ENCODE measurements around the gene GLRA1.
"Not testable (repeated sequence)": the region's sequence is repeated elsewhere in the genome, so short reads cannot be mapped to it uniquely, and the experiment has no call there.

The GLRA1 gene

DNA sequence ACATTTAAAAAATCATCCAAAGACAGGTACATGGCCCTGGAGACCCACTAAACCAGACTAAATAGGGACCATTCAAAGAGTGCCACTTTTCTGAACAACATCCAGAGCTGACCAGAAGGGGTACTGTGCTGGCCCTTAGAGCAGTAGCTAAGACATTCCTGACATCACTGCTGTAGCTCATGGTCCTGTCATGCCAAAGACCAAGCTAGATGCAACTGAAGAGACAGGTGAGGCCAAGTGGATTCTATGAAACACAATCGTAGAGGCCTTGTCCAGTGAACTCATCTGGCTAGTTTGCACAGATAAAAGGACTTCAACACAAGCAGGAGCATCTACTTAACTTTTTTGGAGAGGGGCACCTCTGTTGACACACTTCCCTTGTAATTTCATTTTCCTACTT, 109.6 kb downstream of the GLRA1 start:
- DNase-seq (ENCODE audit: low spot score): no peak

DNA sequence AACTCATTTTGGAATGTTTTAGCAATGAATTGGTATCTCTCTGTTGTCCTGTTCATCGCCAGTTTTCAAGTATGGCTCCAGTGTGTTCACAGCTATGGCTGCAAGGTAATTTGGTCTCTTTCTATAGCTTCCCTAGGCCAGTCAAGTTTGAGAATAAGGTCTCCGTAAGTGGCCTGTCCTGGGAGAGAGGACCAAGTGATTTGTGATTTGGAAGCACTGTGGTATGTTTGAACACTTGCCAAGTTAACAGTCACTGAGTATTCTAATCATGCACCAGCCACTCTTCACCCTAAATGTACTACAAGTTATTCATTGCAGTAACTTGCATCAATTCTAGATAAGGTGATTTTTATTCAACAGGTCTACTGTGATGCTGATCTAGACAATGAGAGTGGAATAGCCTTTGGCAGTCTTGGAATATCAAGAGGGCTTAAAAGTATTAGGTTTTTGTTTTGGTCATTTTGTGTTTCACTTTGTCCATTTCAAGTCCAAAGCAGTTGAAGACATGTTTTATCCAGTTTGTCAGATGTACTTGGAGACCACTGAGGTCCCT, 111.8 kb downstream of the GLRA1 start:
- DNase-seq (ENCODE audit: low spot score): no peak

- DNase-seq (ENCODE audit: low spot score): no peak
Observed at GRCh38 chr5:151811593-151812321, 112.9 kb downstream of the GLRA1 start.

DNA sequence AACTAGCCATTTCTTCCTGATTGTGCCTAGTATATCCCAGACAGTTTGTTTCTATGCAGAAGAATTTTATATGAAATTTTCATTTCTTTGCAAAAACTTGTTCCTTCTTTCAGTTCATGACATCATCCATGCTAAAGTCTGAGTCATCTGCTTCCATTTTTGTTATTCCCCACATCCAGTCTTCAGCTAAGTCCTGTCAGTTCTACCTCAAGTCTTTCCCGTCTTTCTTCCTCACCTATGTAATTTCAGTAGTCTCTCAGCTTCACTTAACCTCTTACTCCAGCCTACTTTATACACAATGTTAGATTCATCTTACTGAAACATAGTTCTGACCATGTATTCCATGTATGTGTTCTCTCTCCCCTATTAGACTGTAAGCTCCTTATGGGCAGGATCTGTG, 113.8 kb downstream of the GLRA1 start:
- DNase-seq (ENCODE audit: low spot score): no peak

- no peak for DNase-seq (ENCODE audit: low spot score)
Observed at GRCh38 chr5:151810449-151810848, 114.2 kb downstream of the GLRA1 start.

DNA sequence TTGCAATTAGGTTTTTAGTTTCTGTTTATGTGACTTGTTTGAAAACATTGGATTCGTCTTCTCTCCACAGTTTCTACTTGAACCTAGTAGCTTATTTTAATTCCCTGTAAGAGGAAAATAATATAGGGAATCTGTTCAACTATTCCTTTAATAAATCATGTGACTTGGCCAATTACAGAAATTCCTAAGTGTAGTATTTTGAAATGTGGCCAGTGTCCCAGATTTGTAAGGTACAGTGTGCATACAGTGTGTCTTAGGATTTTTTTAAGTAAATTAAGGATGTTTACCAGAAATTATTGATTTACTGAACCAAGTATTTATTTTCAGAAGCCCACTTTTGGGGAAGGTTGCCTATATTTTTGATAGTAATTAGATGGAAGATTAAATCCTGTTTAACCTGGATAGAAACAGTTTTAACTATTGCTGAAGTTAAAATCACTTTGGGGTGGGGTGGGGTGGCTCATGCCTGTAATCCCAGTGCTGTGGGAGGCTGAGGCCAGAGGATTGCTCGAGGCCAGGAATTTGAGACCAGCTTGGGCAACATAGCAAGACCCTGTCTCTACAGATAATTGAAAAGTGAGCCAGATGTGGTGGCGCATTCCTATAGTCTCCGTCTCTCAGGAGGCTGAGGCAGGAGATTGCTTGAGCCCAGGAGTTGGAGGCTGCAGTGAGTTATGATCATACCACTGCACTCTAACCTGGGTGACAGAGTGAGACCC, 116.0 kb downstream of the GLRA1 start:
- no peak for DNase-seq (ENCODE audit: low spot score)

- no peak for DNase-seq (ENCODE audit: low spot score)
Observed at GRCh38 chr5:151805414-151806223, 119.0 kb downstream of the GLRA1 start.

DNA sequence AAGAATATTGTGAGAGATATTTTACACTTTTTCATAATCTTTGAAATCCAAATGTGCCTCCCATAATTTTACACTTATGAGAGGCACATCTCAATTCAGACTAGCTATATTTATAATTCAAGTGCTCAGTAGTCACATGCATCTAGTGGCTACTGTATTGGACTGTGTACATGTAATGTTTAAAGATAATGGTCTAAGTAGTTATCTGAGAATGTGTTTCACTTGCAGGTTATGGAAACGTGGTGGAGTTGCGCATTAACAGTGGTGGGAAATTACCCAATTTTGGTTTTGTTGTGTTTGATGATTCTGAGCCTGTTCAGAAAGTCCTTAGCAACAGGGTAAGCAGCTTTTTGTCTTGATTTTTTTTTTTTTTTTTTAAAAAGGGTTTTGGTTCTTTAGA, 124.1 kb downstream of the GLRA1 start:
- DNase-seq (ENCODE audit: low spot score): no peak

DNA sequence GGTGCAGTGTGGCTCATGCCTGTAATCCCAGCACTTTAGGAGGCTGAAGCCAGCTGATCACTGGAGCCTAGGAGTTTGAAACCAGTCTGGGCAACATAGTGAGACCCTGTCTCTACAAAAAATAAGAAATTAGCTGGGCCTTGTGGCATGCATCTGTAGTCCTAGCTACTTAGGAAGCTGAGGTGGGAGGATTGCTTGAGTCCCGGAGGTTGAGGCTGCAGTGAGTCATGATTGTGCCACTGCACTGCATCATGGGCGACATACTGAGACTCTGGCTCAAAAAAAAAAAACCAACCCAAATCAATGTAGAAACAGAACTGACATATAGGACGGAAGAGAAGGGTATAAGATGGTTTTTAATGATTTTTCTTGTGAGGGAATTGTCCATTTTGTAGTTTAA, 125.2 kb downstream of the GLRA1 start:
- DNase-seq (ENCODE audit: low spot score): no peak

DNA sequence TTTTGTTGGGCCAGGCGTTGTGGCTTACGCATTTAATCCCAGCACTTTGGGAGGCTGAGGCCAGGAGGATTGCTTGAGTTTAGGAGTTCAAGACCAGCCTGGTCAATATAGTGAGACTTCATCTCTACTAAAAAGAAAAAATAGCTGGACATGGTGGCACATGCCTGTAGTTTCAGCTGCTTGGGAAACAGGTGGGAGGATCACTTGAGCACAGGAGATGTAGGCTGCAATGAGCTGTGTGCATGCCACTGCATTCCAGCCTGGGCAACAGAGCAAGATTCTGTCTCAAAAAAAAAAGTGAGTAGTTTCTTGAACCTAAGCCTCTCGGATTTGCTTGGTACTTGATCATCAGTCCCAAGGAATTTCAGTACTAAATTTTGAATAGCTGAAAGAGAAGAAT, 126.0 kb downstream of the GLRA1 start:
- DNase-seq (ENCODE audit: low spot score): no peak

- no peak for DNase-seq (ENCODE audit: low spot score)
Observed at GRCh38 chr5:151795426-151795825, 129.2 kb downstream of the GLRA1 start.

GRCh38 chr5:151793358-151793757, 131.3 kb downstream of the GLRA1 start:
- DNase-seq (ENCODE audit: low spot score): no peak

DNA sequence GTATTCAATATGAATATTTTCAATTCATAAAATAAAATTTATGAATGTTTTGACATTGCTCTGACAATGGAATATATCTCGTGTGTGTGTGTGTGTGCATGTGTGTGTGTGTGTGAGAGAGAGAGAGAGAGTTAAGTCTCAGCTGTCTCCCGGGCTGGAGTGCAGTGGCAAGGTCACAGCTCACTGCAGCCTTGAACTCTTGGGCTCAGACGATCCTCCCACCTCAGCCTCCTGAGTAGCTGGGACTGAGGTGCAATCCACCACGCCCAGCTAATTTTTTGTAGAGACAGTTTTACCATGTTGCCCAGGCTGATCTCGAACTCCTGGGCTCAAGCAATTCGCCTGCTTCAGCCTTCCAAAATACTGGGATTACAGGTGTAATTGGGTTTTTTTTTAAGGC, 136.8 kb downstream of the GLRA1 start:
- DNase-seq (ENCODE audit: low spot score): no peak

DNA sequence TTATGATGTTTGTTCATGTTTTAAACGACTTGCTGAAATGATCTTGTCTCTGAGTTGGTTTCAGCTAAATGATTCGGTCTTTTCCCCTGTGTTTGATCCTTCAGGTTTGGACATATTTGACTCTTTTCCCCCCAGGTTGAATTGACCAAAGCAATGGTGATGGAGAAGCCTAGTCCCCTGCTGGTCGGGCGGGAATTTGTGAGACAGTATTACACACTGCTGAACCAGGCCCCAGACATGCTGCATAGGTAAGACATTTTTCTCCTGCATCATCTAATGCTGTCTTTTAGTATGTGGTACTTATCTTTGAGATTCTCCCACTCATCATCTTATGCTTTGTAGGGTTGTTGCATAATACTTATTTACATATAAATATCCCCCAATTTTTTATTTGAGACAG, 138.2 kb downstream of the GLRA1 start:
- DNase-seq (ENCODE audit: low spot score): no peak

DNA sequence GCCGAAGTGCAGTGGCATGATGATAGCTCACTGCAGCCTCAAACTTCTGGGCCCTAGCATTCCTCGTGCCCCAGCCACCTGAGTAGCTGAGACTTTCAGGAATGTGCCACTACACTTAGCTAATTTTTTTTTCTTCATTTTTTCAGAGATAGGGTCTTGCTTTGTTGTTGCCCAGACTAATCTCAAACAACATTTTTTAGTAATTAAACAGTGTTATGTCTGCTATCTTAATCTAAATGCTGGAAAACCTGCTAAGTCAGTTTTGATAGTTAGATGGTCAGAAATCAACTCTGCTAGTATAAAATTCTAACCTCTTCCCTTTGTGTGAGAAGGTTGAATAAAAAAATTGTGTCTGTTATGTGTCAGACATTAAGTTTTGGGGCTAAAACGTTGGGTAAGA, 140.5 kb downstream of the GLRA1 start:
- DNase-seq (ENCODE audit: low spot score): no peak

- DNase-seq (ENCODE audit: low spot score): not testable (repeated sequence)
Observed at GRCh38 chr5:151783664-151784063, 141.0 kb downstream of the GLRA1 start.

- no peak for DNase-seq (ENCODE audit: low spot score)
Observed at GRCh38 chr5:151781201-151781600, 143.4 kb downstream of the GLRA1 start.

DNA sequence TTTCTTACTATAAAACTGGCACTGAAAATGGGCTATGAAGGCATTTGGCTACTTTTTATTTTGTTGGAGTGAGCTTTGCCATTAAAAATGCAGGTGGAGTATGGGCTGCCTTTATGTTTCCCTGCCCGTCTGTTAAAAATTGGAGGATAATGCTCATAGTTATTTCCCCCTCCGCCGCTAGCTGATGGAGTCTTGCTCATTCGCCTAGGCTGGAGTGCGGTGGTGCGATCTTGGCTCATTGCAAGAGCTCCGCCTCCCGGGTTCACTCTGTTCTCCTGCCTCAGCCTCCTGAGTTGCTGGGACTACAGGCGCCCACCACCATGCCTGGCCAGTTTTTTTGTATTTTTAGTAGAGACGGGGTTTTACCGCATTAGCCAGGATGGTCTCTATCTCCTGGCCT, 144.3 kb downstream of the GLRA1 start:
- DNase-seq (ENCODE audit: low spot score): no peak

GRCh38 chr5:151779531-151780125, 145.0 kb downstream of the GLRA1 start:
- DNase-seq (ENCODE audit: low spot score): no peak

DNA sequence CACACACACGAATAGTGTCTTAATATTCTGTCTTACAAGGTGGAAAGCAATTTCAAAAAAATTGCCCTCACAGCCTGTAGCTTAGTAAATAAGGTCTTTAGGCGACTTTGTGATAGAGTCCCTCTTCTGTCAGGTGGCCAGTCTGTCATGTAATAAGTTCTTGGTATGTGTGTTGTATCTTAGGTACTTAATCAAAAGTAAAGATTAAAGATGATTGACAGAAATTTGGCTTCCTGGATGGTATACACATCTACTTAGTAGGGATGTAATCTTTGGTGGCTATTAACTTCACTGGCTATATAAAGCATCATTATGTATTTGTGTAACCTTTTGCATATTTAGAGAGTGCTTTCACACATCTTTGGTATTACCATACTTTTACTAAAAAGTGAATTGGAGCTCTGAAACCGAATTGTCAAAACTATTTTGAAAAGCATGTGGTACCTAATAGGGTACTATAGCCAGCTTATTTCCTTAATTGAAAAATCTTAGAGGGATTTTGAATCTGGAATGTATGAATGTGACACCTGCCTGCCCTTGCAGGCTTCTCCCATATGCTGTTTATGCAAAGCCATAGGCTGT, 149.5 kb downstream of the GLRA1 start:
- no peak for DNase-seq (ENCODE audit: low spot score)

DNA sequence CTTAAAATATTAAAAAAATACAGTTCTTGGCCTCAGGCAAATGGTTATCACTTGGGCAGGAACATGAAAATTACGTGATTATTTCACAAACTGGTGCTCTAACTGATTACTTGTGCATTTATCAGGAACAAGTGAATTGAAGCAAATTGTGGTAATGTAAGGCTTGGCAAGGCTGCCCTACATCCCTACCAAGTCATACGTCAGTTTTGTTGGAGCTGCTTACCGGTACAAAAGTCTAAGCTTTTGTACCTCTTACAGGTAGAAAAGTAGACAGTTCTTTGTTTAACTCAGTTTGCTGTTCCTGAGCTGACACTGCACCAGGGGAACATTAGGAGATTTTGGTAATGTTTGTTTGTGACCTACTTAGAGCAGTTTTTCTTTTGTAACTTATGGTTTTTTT, 150.7 kb downstream of the GLRA1 start:
- DNase-seq (ENCODE audit: low spot score): no peak

All from kidney capillary endothelial cell (primary cell).